CD4-positive, alpha-beta T cell treated with Interleukin-21 for 1 hour (primary cell): ENCODE results near the gene TUBAL3.
"Not testable (repeated sequence)": the region's sequence is repeated elsewhere in the genome, so short reads cannot be mapped to it uniquely, and the experiment has no call there.

Source experiments
- DNase-seq: peaks from one replicate; pipeline ENCODE4 v3.0.0-alpha.2; 2020

Gene TUBAL3

GRCh38 chr10:5419466-5420094 lies 15.0 kb upstream of the TUBAL3 start:
- DNase-seq: no peak

GRCh38 chr10:5418584-5418983 lies 14.0 kb upstream of the TUBAL3 start:
- no peak for DNase-seq

GRCh38 chr10:5416981-5417380 lies 12.4 kb upstream of the TUBAL3 start:
- DNase-seq: no peak

- DNase-seq: no peak
These were observed 8.6 kb upstream of the TUBAL3 start for GRCh38 chr10:5413012-5413938.

GRCh38 chr10:5412277-5412941 lies 7.8 kb upstream of the TUBAL3 start, which contains the start of gene NET1:
NET1 (plus strand) TSS chr10:5412557; CDS start chr10:5412693, 136 bp downstream.
- peak; percentile 72 for DNase-seq

- DNase-seq: no peak
These were observed 7.3 kb upstream of the TUBAL3 start for GRCh38 chr10:5411941-5412276.

GRCh38 chr10:5410787-5411186 lies 6.2 kb upstream of the TUBAL3 start:
- DNase-seq: not testable (repeated sequence)

- DNase-seq: no peak
These were observed 2.3 kb upstream of the TUBAL3 start for GRCh38 chr10:5406918-5407317.

- DNase-seq: no peak
These were observed 1.8 kb downstream of the TUBAL3 start for GRCh38 chr10:5402798-5403197.

GRCh38 chr10:5400468-5401240 lies 4.0 kb downstream of the TUBAL3 start:
- no peak for DNase-seq

- DNase-seq: no peak
These were observed 5.3 kb downstream of the TUBAL3 start for GRCh38 chr10:5399332-5399731.

- no peak for DNase-seq
These were observed 7.9 kb downstream of the TUBAL3 start for GRCh38 chr10:5396556-5397300.

- no peak for DNase-seq
These were observed 9.5 kb downstream of the TUBAL3 start for GRCh38 chr10:5395168-5395567.

GRCh38 chr10:5393529-5393928 lies 11.1 kb downstream of the TUBAL3 start:
- DNase-seq: no peak

- DNase-seq: no peak
These were observed 12.8 kb downstream of the TUBAL3 start for GRCh38 chr10:5391790-5392189.

GRCh38 chr10:5390607-5391205 lies 13.9 kb downstream of the TUBAL3 start:
- DNase-seq: no peak

- DNase-seq: no peak
These were observed 17.5 kb downstream of the TUBAL3 start for GRCh38 chr10:5387169-5387568.

- DNase-seq: no peak
These were observed 19.4 kb downstream of the TUBAL3 start for GRCh38 chr10:5385224-5385623.

GRCh38 chr10:5381187-5381586 lies 23.4 kb downstream of the TUBAL3 start:
- DNase-seq: no peak

GRCh38 chr10:5380395-5380794 lies 24.2 kb downstream of the TUBAL3 start:
- not testable (repeated sequence) for DNase-seq

- DNase-seq: not testable (repeated sequence)
These were observed 25.4 kb downstream of the TUBAL3 start for GRCh38 chr10:5379202-5379601.

GRCh38 chr10:5376450-5376849 lies 28.2 kb downstream of the TUBAL3 start:
- DNase-seq: no peak
